OCI-LY7 (cell line): ENCODE measurements around the gene SLC16A8. TPM values are rescaled to one million over a fixed set of nuclear protein-coding genes. Genes with fewer than 3 reads are reported as not detected.

Experiments
- BruUV-seq: library from RNA; stranded (reverse); fragments of 400-500 nt; replicated peaks from 2 replicates; lab custom pipeline; 2021; lab: Mats Ljungman, UMichigan
- CTCF ChIA-PET: fragments of 300-600 bp; sonication (Branson Sonifier 250); formaldehyde crosslinking; loops from one replicate; lab custom pipeline; 2022; ENCODE audit warnings: antibody characterized with exemption; ENCODE audit not compliant: unreplicated experiment; lab: Charles Lee
- POLR2A ChIA-PET: fragments of 300-600 bp; sonication (Branson Sonifier 250); formaldehyde crosslinking; loops from one replicate; lab custom pipeline; 2022; ENCODE audit warnings: antibody characterized with exemption; lab: Charles Lee
- DNase-seq: peaks from one replicate; pipeline ENCODE4 v3.0.0-alpha.2; 2015; ENCODE audit warnings: low spot score
- H2AFZ ChIP-seq: fragments of 200-600 bp; sonication (generic), shearing (Covaris generic); 2 replicates; pipeline ENCODE4 v1.6.1; 2014; ENCODE audit warnings: mild to moderate bottlenecking, antibody characterized with exemption, low read length, moderate library complexity
- H3K27ac ChIP-seq: fragments of 200-600 bp; sonication (generic); 2 replicates; pipeline ENCODE4 v1.5.1; 2014; ENCODE audit warnings: mixed run types, low read depth, mild to moderate bottlenecking, moderate library complexity, low read length, inconsistent platforms; ENCODE audit not compliant: poor library complexity, severe bottlenecking
- H3K36me3 ChIP-seq: fragments of 200-600 bp; sonication (generic); 2 replicates; pipeline ENCODE4 v1.6.1; 2014; ENCODE audit warnings: mild to moderate bottlenecking, antibody characterized with exemption, low read length, moderate library complexity, mixed read lengths; ENCODE audit not compliant: insufficient read depth
- H3K4me1 ChIP-seq: fragments of 200-600 bp; sonication (generic); 2 replicates; pipeline ENCODE4 v1.5.1; 2014; ENCODE audit warnings: mild to moderate bottlenecking, low read length; ENCODE audit not compliant: insufficient read depth, poor library complexity, severe bottlenecking
- H3K4me2 ChIP-seq: fragments of 200-600 bp; sonication (generic); 2 replicates; pipeline ENCODE4 v1.6.1; 2014; ENCODE audit warnings: mild to moderate bottlenecking, low read length
- H3K4me3 ChIP-seq: fragments of 200-600 bp; sonication (generic); 2 replicates; pipeline ENCODE4 v1.5.1; 2014; ENCODE audit warnings: mild to moderate bottlenecking, low read depth, low read length; ENCODE audit not compliant: poor library complexity, severe bottlenecking
- H3K79me2 ChIP-seq: fragments of 200-600 bp; sonication (generic); 2 replicates; pipeline ENCODE4 v1.6.1; 2016; ENCODE audit warnings: low read depth, mild to moderate bottlenecking, low read length, moderate library complexity, mixed read lengths; ENCODE audit not compliant: insufficient read depth
- H3K9me2 ChIP-seq: fragments of 200-600 bp; sonication (generic); 2 replicates; pipeline ENCODE4 v1.6.1; 2016; ENCODE audit warnings: mild to moderate bottlenecking, low read length, mixed read lengths; ENCODE audit not compliant: insufficient read depth
- H3K9me3 ChIP-seq: fragments of 200-600 bp; sonication (generic); 2 replicates; pipeline ENCODE4 v1.6.1; 2014; ENCODE audit warnings: mild to moderate bottlenecking, mixed run types, low read length, mixed read lengths
- H4K20me1 ChIP-seq: fragments of 200-600 bp; sonication (generic); 2 replicates; pipeline ENCODE4 v1.6.1; 2014; ENCODE audit warnings: mild to moderate bottlenecking, antibody characterized with exemption, low read length, moderate library complexity, mixed read lengths; ENCODE audit not compliant: insufficient read depth
- CTCF ChIP-seq: fragments of 200-600 bp; sonication (generic); conservative IDR thresholded peaks from 2 replicates; pipeline ENCODE4 v1.5.1; 2014; ENCODE audit warnings: mild to moderate bottlenecking, antibody characterized with exemption, low read length, moderate library complexity, mixed read lengths
- EZH2phosphoT487 ChIP-seq: fragments of 200-600 bp; sonication (generic); IDR thresholded peaks from 2 replicates; pipeline ENCODE4 v1.6.1; 2018; ENCODE audit warnings: low read depth, borderline replicate concordance, mild to moderate bottlenecking, mixed run types, antibody characterized with exemption, low read length, moderate library complexity, mixed read lengths
- intact Hi-C: fragments of 100-400 bp; cut with micrococcal nuclease; formaldehyde crosslinking; loops from one replicate; pipeline ENCODE4 v1.10.0; 2022; ENCODE audit not compliant: unreplicated experiment
- total RNA-seq, 2 experiments: library from RNA; depleted of rRNA in 1 of 2; stranded (reverse); fragments of >200 nt in 1 of 2; shearing (Covaris generic) in 1 of 2; gene quantifications; 2 replicates each; pipeline ENCODE4 v1.2.3, GENCODE V29; 2014 to 2022

The SLC16A8 gene
- total RNA-seq, 2 experiments from 2014 or later: not detected

- Histone ChIP-seq H3K79me2 (no peaks in the 10 kb centered on the region), H2AFZ (no peak overlapping the region), H3K4me1 (peaks cover 38% of the 10 kb centered on the region), H3K9me2 (no peaks in the 10 kb centered on the region), H3K4me2 (no peak overlapping the region), H3K36me3 (no peaks in the 10 kb centered on the region), H3K27ac (no peak overlapping the region), H3K9me3 (no peaks in the 10 kb centered on the region), H4K20me1 (no peaks in the 10 kb centered on the region), H3K4me3 (no peak overlapping the region)
- BruUV-seq: no TSS peak
- peak; percentile 53 for DNase-seq
- POLR2A ChIA-PET: no interaction called here
- TF ChIP-seq EZH2phosphoT487: no peak
- TF ChIP-seq CTCF: peak; percentile 25; the same call in 1 of the 2 replicates
- intact Hi-C loops: loop anchor here (5.0 to 10.0 kb wide), 2 partner anchors 411 to 654 kb away; partner anchors contain the start of genes GTPBP1 and JOSD1
- CTCF ChIA-PET: no interaction called here
Measured at GRCh38 chr22:38051261-38051660, 32.7 kb downstream of the SLC16A8 start.

DNA sequence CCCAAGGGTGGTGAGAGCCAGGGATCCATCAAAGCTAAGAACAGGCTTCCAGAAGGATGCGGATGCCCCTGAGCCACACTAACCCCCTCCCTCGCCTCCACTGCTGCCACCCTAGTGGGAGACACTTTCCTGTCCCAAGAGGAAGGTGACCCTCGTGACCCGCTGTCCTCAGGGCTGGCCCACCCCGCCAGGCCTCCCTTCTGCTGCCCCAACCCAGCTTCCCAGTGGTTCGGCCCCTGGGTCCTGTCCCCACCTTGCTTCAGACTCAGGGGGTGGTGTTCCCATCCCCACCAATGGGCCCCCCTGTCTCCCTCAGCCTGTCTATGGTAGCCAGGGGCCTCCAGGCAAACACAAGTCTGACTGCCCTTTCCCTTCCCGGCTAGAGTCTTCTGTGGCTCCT is 33.3 kb downstream of the SLC16A8 start:
- CTCF ChIA-PET: no interaction called here

More for the DNA sequence above, 33.3 kb downstream of the SLC16A8 start:
- no peak overlapping the region for H3K4me2 ChIP-seq
- no peaks in the 10 kb centered on the region for H4K20me1 ChIP-seq
- H3K4me1 ChIP-seq: peaks cover 34% of the 10 kb centered on the region
- no peaks in the 10 kb centered on the region for H3K36me3 ChIP-seq
- POLR2A ChIA-PET: no interaction called here
- intact Hi-C loops: loop anchor here (5.0 to 10.0 kb wide), 2 partner anchors 412 to 654 kb away; partner anchors contain the start of genes GTPBP1 and JOSD1
- no peak overlapping the region for H3K4me3 ChIP-seq
- H3K9me3 ChIP-seq: no peaks in the 10 kb centered on the region
- no TSS peak for BruUV-seq
- no peak overlapping the region for H2AFZ ChIP-seq
- TF ChIP-seq CTCF (no peak), EZH2phosphoT487 (no peak)
- H3K27ac ChIP-seq: no peak overlapping the region
- H3K79me2 ChIP-seq: no peaks in the 10 kb centered on the region
- no peak for DNase-seq
- H3K9me2 ChIP-seq: no peaks in the 10 kb centered on the region
